HPDE6-E6E7 (cell line): ENCODE measurements around the gene FREM1.
"Not testable (repeated sequence)": the region's sequence is repeated elsewhere in the genome, so short reads cannot be mapped to it uniquely, and the experiment has no call there.

Experiments
- DNase-seq: peaks from one replicate; pipeline ENCODE4 v3.0.0; 2011; ENCODE audit warnings: missing footprints; ENCODE audit errors: extremely low spot score

FREM1 gene, protein sequence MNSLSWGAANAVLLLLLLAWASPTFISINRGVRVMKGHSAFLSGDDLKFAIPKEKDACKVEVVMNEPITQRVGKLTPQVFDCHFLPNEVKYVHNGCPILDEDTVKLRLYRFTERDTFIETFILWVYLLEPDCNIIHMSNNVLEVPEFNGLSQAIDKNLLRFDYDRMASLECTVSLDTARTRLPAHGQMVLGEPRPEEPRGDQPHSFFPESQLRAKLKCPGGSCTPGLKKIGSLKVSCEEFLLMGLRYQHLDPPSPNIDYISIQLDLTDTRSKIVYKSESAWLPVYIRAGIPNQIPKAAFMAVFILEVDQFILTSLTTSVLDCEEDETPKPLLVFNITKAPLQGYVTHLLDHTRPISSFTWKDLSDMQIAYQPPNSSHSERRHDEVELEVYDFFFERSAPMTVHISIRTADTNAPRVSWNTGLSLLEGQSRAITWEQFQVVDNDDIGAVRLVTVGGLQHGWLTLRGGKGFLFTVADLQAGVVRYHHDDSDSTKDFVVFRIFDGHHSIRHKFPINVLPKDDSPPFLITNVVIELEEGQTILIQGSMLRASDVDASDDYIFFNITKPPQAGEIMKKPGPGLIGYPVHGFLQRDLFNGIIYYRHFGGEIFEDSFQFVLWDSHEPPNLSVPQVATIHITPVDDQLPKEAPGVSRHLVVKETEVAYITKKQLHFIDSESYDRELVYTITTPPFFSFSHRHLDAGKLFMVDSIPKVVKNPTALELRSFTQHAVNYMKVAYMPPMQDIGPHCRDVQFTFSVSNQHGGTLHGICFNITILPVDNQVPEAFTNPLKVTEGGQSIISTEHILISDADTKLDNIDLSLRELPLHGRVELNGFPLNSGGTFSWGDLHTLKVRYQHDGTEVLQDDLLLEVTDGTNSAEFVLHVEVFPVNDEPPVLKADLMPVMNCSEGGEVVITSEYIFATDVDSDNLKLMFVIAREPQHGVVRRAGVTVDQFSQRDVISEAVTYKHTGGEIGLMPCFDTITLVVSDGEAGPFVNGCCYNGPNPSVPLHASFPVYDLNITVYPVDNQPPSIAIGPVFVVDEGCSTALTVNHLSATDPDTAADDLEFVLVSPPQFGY (N-terminal part only)

DNA sequence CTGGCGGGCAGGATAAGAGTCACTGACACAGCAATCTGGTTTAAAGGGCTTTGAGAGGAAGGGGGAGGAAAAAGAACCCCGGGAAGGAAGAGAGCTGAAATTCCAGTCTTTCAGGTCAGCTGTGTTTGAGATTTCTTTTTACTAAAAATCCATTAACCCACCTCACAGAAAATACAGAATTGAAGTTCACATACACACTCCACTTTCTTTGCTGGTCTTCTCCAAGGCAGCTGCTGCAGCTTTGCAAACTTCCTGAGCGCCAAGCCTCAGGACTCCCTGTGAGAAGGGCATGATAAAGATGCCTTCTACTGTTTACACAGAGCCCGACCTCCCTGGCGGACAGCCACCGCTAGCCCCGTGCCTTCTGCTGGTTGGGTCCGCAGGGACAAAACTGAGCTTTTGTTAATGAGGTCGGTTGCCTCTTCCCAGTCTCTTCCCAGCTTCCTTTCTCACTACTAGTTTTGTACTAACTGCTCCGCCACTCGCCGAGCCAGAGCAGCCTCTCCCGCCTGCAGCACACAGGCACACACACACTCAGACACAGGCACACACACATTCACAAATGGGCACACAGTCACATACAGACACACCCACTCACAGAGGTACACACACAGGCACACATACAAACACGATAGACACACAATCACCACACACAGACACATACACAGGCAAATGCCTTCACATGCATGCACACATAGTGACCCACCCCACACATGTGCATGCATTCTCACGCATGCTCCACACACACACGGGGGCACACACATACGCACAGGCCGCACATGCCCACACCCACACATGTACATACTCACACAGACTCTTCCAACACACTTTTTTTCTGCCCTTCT is at the start of gene FREM1:
Gene FREM1, minus strand, starts transcription at position 468 of the 845 bp plus-strand sequence. CDS start 41,451 bp downstream, outside the sequence.
- DNase-seq = no peak

DNA sequence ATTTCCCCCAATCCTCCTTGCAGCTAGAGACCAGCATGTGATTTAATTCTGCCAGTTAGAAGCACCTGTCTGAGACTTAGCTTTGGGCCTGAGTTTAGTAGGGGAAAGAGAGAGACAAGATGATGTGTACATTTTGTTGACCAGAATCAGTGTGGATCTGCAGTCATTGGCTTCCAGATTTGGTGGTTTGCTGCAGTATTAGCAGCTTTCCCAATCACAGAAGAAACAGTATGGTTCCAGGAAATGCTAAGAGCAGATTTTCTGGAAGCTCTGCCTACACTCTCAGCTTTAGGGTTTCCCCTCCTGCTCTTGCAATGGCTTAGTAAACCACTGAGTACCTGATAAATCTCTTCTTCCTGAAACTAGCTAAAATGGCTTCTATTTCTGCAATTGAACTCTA is 48.8 kb upstream of the FREM1 start:
- no peak for DNase-seq

DNA sequence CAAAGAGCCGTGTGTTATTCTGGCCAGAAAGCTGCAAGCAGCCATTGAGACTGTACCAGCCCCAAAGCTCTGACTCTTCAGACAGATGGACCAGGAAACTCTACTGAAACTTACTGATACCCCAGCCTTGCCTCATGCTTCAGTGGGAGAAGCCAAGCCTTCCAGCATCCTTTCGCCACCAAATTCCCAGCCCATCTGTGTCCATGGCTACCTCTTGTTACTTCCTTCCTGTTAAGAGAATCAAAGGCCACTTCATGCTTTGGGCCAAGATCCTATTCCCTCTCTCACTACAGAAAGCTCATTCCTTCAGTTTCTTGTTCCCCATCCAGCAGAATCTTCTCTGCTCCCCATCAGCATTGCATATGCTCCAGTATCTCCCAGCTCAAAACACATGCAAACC is 46.9 kb upstream of the FREM1 start:
- no peak for DNase-seq

DNA sequence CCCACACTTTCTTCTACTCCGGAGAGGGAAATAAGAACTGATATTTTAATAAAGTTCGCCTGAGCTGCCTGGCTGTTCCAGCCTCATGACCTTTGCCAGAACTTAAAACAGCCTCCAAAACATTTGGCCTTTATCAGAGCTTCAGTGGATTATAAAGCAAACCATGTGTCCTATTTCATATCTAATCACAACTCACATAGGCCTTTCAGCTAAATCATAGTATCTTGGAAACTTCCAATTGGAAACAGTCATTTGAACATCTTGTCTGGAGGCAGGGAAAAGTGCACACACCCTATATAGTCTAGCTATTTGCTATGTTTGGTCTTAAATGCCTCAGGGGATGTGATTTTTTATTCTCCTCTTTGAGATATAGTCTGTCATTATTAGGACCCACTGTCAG is 46.0 kb upstream of the FREM1 start:
- DNase-seq = no peak

DNA sequence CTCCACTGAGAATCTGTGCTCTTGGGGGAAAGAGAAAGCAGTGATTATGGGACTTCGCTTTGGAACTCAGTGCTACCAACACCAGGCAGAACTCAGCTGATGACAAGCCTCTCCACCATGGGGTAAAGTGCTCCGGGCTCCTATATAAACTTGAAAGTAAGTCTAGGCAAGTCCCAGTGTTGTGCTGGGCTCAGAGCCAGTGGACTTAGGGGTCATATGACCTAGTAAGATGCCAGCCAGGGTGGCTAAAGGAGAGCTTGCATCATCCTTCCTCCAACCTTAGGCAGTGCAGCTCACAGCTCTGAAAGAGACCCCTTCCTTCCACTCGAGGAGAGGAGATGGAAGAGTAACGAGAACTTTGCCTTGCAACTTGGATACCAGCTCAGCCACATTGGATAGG is 35.1 kb upstream of the FREM1 start:
- DNase-seq = no peak

DNA sequence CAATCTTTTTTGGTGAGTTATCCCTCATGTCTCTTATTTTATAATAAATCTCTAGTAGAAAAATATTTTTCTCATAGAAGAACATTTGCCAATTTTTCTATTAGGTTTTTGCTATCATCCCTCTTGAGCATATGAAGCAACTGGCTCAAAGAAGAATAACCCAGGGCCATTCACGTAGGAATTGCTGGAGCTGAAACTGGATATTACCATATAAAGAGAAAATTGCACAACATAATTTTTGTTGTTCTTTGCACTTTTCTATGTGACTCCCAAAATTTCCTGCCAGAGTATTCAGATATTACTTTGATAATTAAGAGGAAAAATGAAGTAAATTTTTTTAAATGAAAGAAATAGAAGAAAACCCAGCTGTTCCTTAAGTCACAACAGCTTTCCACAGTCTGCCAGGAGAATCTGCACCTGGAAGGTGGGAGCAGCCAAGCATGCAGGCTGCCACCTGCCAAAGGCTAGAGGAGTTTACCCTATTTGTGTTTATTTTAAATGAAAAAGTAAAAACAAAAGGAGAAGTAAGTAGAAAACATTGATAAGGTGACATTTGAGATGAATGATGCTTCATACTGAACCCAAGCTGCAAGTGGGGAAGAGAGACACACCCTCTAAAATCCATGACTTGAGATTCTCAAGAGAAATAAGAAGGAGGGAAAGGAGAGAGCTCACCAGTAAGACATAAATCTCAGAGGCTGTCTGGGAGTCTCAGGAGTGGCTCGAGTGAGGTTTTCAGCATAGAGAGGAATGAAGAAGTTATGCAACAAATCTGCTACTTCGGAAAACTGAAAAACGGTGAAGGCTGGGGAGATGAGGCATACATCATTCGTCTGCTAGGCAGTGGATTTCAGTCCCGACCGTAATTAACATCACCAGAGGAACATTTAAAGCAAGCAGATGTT is 31.5 kb upstream of the FREM1 start:
- no peak for DNase-seq

DNA sequence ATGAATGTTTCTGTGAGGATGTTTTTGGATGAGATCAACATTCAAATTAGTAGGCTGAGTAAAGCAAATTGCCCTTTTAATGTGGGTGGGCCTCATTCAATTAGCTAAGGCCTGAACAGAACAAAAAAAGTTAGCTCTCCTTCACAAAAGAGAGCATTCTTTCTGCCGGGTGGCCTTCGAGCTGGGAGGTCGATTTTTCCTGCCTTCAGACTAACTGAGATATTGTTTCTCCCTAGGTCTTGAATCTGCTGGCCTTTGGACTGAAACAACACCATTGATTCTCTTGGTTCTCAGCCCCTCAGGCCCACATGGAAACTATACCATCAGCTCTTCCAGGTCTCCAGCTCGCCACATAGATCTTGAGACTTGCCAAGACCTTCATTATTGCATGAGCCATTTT is 29.1 kb upstream of the FREM1 start:
- DNase-seq = no peak

DNA sequence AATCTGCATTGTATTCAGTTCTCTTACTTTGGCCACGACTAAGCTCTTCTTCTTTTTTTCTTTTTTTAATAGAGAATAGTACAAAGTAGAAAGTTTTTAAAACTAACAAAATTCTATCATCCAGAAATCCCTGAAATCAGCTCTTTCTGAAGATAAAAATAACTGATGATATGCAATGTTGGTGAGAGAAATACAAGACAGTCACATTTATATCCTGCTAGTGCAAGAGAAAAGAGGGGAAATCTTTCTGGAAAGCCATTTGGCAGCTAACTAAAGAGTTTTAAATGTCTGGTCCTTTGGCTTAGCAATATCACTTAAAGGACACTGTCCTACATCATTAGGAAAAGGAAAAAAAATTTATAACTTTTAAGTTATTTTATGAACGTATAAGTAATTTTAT is 27.0 kb upstream of the FREM1 start:
- no peak for DNase-seq

DNA sequence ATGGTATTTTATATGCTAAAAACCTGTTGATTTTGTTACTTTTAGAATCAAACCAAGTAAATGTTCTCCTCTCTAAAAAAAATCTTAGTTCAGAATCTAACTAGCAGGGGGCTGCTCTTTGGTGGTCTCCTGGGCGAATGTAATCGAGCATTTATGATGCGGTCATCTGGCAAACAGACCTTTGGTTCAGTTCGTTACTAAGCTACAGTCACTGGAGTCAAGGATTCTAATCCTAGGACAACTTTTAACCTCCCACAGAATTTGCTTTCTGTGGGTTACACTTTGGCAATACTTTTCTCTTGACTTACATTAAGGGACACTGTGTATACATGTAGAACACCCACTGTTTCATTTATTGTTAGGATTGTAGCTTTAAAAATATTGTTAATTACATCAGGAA is 26.3 kb upstream of the FREM1 start:
- no peak for DNase-seq

DNA sequence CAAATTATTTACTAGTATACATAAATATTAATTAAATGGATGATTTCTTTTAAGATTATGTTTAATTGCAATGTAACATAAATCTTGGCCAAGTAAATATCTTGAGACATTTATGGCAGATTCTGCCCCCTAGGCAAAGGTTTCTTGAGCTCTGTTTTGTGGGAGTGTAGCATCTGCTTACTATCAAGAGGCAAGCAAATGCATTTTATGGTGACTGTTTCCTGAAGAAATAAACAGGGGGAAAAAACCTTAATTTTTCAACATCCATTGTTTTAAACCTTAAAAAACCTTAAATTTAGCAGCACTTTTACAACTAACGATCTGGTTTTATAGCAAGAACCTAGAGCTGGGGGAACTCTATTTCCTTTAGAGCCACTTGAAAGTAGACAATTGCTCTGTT is 25.7 kb upstream of the FREM1 start:
- no peak for DNase-seq

DNA sequence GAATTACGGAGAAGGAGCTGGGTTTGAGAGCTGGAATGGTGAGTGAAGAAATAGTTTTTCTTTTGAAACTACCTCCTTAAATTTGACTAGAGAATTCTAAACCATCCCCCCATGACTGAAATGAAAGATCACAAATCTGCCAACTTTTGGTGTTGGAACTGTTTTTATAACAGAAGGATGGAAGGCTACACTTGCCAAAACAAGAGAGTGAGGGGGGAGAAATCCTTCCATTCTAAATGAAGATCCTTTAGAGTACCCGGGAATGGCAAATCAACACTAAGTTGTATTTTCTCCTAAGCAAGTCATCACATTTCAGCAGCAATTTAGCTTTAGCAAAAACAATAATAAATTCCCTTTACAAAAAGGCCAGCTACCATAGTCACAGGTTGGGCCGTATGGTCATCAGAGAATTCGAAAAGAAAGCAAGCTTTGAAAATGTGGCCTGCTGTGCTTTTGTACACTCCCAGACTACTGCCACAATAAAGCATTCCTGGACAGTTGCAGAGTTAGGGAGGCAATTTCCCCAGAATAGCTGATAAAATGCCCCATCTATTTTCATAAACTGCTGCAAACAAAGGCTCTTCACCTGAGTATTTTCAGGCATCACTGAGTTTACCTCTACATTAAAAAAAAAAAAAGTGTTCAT is 25.0 kb upstream of the FREM1 start:
- DNase-seq = no peak

DNA sequence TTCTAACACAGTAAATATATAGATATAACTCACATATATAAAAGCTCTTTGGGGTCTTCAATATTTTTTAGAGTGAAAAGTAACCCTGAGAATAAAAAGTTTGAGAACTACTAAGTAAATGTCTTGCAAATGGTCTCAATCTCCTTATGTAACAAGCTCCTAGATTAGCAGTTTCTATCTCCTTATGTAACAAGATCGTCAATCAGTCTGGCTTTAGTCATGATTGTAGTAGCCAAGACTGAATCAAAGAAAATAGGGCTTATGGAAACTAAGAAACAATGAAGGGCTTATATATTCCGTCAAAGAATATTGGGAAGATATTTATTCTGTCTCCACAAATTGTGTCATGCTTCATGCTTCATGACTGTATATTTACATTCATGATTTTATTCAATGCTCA is 22.4 kb upstream of the FREM1 start:
- DNase-seq = no peak

DNA sequence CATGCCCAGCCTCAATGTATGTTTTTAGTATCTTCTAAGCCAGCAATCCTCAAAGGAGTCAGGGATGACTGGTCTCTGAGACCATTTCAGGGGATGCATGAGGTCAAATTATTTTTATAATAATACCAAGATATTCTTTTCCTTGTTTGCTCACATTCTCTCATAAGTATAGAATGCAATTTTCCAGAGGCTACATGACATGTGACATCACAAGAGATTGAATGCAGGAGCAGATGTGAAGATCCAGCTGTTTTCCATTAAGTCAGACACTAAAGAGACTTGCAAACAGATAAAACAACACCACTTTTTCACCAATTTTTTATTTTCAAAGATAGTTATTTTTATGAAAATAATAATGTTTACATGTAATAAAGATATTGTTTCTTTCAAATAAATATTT is 22.0 kb upstream of the FREM1 start:
- no peak for DNase-seq

DNA sequence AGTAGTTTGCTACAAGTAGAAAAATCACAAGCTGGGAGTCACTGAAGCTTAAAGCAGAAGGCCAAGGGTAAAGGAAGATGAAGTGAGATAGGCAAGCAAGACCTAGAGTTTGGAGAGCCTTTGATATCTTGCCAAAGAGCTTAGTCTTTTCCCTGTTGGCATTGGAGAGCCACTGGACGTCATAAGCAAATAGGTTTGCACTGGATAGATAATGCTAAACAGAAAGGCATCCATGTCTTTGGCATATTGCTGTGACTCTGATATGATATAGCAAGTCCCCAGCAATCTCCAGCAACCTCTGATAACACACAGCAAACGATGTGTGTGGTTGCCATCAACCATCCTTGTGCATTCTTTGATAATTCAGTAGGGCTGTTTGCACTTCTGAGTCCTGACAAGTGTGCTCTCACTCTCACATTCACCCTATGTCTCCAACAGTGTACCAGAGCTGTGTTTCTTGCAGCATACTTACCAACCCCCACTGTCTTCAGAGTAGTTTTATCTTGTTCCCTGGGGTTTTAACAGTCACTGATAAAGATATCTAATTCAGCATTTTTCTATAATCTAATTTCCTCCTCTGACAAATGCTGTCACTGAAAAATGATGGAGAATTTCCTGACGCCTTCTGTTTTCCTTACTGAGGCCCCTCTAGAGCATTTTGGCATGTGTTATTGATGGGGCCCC is 16.9 kb upstream of the FREM1 start:
- DNase-seq = no peak

DNA sequence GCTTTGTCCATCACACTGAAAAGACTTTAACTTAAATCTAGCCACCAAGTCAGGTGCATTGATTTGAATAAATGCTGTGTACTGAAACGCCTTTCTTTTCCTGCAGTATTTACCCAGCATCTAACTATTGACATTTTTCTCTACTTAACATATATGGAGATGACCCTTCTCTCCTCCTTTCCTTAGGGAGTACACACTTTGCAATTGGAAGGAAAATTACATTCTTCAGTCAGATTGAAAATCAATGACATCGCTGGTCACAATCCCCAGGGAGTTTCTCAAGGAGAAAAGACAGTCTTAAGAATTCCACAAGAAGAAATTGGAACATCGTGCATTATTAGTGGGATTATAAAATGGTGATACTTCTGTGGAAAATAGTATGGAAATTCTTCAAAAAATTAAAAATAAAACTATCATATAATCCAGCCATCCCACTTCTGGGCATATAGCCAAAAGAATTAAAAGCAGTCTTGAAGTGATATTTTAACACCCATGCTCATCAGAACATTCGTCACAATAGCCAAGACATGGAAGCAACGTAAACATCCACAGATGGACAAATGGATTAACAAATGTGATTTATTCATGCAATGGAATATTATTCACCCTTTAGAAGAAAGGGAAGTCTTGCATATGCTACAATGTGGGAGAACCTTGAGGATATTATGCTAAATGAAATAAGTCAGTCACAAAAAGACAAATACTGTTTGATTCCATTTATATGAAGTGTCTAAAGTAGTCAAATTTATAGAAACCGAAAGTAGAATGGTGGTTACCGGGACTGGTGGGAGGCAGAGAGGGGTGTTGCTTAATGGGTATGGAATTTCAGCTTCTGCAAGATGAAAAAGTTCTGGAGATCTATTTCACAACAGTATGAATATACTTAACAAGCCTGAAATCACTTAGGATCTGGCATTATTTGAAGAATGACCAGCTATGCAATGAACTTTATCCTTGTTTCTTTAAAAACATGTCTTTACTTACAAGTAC is 14.3 kb upstream of the FREM1 start:
- DNase-seq = no peak

DNA sequence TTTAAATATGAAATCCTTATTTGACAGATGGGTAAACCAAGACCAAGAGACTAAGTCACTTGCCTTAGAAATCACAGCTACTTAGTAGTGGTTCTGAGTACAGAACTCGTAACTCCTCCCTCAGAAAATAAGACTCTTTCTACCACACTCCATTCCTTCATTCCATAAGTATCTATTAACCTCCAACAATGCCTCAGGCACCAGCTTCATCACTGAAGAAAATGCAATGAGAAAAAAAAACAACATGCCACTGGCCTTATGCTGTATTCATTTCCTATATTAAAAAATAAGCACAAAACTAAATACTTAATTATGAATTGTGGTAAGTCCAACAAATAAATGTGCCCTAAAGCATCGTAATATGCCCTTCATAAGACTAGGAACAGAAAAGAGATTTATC is 13.5 kb upstream of the FREM1 start:
- no peak for DNase-seq

DNA sequence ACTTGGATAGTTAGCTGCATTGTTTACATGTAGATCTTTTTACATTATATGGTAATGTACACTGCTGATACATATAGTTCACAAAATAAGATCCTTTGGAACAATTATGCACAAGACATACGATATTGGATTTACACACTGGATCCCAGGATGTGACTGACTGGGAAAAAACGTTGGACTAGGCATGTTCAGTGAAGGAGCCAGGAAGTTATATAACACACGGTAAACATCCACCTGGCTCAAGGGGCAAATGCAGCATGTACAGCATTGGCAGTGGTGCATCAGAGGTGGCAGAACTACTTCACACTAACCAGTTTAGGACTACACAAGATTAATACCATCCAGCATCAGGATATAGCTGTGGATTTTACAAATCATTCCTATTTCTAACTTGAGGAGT is 10.6 kb upstream of the FREM1 start:
- DNase-seq = not testable (repeated sequence)

DNA sequence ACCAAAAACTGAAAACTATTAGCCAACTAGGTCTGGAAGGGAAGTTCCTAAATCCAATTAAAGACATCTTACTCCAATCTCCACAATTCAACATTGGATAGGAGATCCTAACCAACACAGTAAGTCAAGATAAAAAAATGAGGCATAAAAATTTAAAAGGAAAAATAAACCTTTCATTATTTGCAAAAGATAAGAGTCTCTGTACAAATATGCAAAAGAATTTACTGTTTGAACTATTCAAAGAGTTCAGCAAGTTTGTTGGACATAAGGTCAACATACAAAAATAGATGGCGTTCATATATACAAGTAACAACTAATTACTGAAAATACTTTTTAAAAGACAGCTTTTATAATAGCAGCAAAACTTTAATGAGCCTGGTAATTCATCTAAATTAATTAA is 3.1 kb upstream of the FREM1 start:
- DNase-seq = no peak
